Fibroblast of lung (primary cell): Measurements from ENCODE around the gene IL34.

Source experiments
- EZH2 ChIP-seq: IDR thresholded peaks from 2 replicates; pipeline ENCODE4 v1.5.1; 2012; ENCODE audit warnings: low read length, control low read depth, mild to moderate bottlenecking; ENCODE audit errors: missing control alignments
- TF ChIP-seq, protein P1 (sequence below), 2 donors: IDR thresholded peaks in 1 of 2; conservative IDR thresholded peaks in 1 of 2; 1 replicate in 1 of 2; 2 replicates in 1 of 2; pipeline ENCODE4 v1.5.1; 2011 to 2012; ENCODE audit warnings: low read length in 2 of 2, control low read depth in 1 of 2, inconsistent platforms in 1 of 2, low read depth in 1 of 2, mild to moderate bottlenecking in 1 of 2

DNA sequence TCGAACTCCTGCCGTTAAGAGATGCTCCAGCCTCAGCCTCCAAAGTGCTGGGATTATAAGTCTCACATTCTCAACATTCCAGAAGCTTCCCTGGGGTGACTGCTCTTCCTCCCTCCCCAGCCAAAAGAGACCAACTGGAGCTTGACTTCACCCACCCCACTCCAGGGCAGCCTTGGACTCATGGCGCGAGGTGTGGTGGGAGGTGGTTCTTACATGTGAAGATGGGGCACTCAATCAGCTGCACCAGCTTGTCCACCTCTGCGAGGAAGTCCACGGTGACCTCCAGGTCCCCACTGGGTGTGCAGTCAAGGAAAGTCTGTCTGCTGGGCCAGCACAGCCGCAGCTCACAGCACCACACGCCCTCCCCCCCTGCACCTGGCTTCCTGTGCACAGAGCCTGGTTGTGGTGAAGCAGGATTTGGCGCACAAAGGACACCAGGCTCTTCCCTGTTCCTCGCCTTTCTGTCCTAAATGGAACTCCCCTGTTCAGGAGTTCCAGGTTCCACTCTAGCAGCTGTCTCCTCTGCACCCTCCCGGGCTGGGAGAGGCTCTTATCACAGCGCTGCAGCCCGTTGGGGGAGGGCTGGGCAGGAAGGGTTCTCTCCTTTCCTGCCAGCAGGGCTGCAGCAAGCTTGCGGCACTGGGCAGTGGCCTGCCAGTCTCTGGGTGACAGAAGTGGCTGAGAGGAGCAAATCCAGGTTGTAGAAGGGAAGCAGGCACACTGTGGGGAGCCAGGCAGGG is 49.1 kb downstream of the IL34 start:
- TF ChIP-seq, protein P1, sequence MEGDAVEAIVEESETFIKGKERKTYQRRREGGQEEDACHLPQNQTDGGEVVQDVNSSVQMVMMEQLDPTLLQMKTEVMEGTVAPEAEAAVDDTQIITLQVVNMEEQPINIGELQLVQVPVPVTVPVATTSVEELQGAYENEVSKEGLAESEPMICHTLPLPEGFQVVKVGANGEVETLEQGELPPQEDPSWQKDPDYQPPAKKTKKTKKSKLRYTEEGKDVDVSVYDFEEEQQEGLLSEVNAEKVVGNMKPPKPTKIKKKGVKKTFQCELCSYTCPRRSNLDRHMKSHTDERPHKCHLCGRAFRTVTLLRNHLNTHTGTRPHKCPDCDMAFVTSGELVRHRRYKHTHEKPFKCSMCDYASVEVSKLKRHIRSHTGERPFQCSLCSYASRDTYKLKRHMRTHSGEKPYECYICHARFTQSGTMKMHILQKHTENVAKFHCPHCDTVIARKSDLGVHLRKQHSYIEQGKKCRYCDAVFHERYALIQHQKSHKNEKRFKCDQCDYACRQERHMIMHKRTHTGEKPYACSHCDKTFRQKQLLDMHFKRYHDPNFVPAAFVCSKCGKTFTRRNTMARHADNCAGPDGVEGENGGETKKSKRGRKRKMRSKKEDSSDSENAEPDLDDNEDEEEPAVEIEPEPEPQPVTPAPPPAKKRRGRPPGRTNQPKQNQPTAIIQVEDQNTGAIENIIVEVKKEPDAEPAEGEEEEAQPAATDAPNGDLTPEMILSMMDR (conservative IDR thresholded peaks at IDR 0.05 in 1 of 2, IDR thresholded peaks at IDR 0.05 in 1 of 2; ENCODE audit: low read depth in 1 of 2, low read length in 2 of 2): no peak
- TF ChIP-seq EZH2: no peak
